Measurements from ENCODE around the gene RRN3. TPM values are rescaled to one million over a fixed set of nuclear protein-coding genes. Genes with fewer than 3 reads are reported as not detected.
"Not testable (repeated sequence)": the region's sequence is repeated elsewhere in the genome, so short reads cannot be mapped to it uniquely, and the experiment has no call there.

Gene RRN3
- total and polyA plus RNA-seq, 3 donors from 2014 or later, result 31.0 to 50.1 (median 44.3) TPM

GRCh38 chr16:15032547-15033308, 61.3 kb downstream of the RRN3 start:
- Histone ChIP-seq H3K27me3 (no peaks in the 10 kb centered on the region), H3K9me3 (no peaks in the 10 kb centered on the region), H3K27ac (no peak overlapping the region), H3K4me1 (peaks cover 8% of the 10 kb centered on the region), H3K4me3 (no peak overlapping the region), H3K36me3 (ENCODE audit: low read depth, missing control alignments) (no peaks in the 10 kb centered on the region)
- intact Hi-C loops (cut with DNase I; ENCODE audit: low total_unique reads), result no loop called here
- no peak for DNase-seq
- TF ChIP-seq CTCF (IDR thresholded peaks at IDR 0.05), result no peak
- no peak for TF ChIP-seq POLR2A (IDR thresholded peaks at IDR 0.05)
- 87 to 89% methylated on average over 13 of the region's 13 CpGs for WGBS, 2 donors

- TF ChIP-seq CTCF (IDR thresholded peaks at IDR 0.05) (no peak), POLR2A (IDR thresholded peaks at IDR 0.05) (no peak)
- Histone ChIP-seq H3K4me1 (peaks cover 8% of the 10 kb centered on the region), H3K4me3 (no peak overlapping the region), H3K27ac (no peak overlapping the region), H3K36me3 (ENCODE audit: low read depth, missing control alignments) (no peaks in the 10 kb centered on the region), H3K27me3 (no peaks in the 10 kb centered on the region), H3K9me3 (no peaks in the 10 kb centered on the region)
- intact Hi-C loops (cut with DNase I; ENCODE audit: low total_unique reads), result no loop called here
- WGBS, 2 donors, result 92 to 94% methylated on average over 8 of the region's 8 CpGs
- no peak for DNase-seq
Measured at GRCh38 chr16:15031586-15031985, 62.5 kb downstream of the RRN3 start.

GRCh38 chr16:15031179-15031578, 62.9 kb downstream of the RRN3 start:
- Histone ChIP-seq H3K9me3 (no peaks in the 10 kb centered on the region), H3K4me3 (no peak overlapping the region), H3K4me1 (peaks cover 8% of the 10 kb centered on the region), H3K27me3 (no peaks in the 10 kb centered on the region), H3K27ac (no peak overlapping the region), H3K36me3 (ENCODE audit: low read depth, missing control alignments) (no peaks in the 10 kb centered on the region)
- no peak for DNase-seq
- 90 to 100% methylated on average over 2 of the region's 2 CpGs for WGBS, 2 donors
- intact Hi-C loops (cut with DNase I; ENCODE audit: low total_unique reads), result no loop called here
- TF ChIP-seq CTCF (IDR thresholded peaks at IDR 0.05) (no peak), POLR2A (IDR thresholded peaks at IDR 0.05) (no peak)

GRCh38 chr16:15029749-15030148, 64.3 kb downstream of the RRN3 start:
- H3K27me3 ChIP-seq; H3K27ac ChIP-seq; intact Hi-C loops (cut with DNase I; ENCODE audit: low total_unique reads); H3K36me3 ChIP-seq (ENCODE audit: low read depth, missing control alignments); DNase-seq; H3K4me3 ChIP-seq; H3K9me3 ChIP-seq: not testable (repeated sequence)
- 60 to 86% methylated on average over 6 of the region's 6 CpGs for WGBS, 2 donors
- H3K4me1 ChIP-seq, result peaks cover 20% of the 10 kb centered on the region

- peak overlapping the region in 1 of 2 donors; percentile 8 for H3K27ac ChIP-seq
- peaks cover 21% of the 10 kb centered on the region for H3K4me1 ChIP-seq
- intact Hi-C loops (cut with DNase I; ENCODE audit: low total_unique reads); H3K36me3 ChIP-seq (ENCODE audit: low read depth, missing control alignments); H3K9me3 ChIP-seq; H3K4me3 ChIP-seq; H3K27me3 ChIP-seq; DNase-seq: not testable (repeated sequence)
- 79 to 81% methylated on average over 26 to 27 of the region's 27 CpGs for WGBS, 2 donors
Measured at GRCh38 chr16:15028801-15029698, 65.0 kb downstream of the RRN3 start.

GRCh38 chr16:15028345-15028715, 65.7 kb downstream of the RRN3 start:
- H3K4me1 ChIP-seq, result peaks cover 21% of the 10 kb centered on the region
- H3K36me3 ChIP-seq (ENCODE audit: low read depth, missing control alignments); H3K9me3 ChIP-seq; H3K27me3 ChIP-seq; DNase-seq; intact Hi-C loops (cut with DNase I; ENCODE audit: low total_unique reads); H3K4me3 ChIP-seq: not testable (repeated sequence)
- peak overlapping the region in 1 of 2 donors; percentile 8 for H3K27ac ChIP-seq
- WGBS, 2 donors, result 86 to 90% methylated on average over 6 of the region's 6 CpGs

GRCh38 chr16:15027503-15028344, 66.3 kb downstream of the RRN3 start:
- Histone ChIP-seq H3K27ac (peak overlapping the region in 1 of 2 donors; percentile 26), H3K4me1 (peaks cover 21% of the 10 kb centered on the region)
- H3K36me3 ChIP-seq (ENCODE audit: low read depth, missing control alignments); H3K27me3 ChIP-seq; H3K4me3 ChIP-seq; intact Hi-C loops (cut with DNase I; ENCODE audit: low total_unique reads); H3K9me3 ChIP-seq: not testable (repeated sequence)
- WGBS, 2 donors, result 73 to 78% methylated on average over 29 of the region's 29 CpGs
- peak; percentile 58 for DNase-seq

GRCh38 chr16:15027051-15027450, 67.0 kb downstream of the RRN3 start:
- DNase-seq; H3K9me3 ChIP-seq; H3K27me3 ChIP-seq; intact Hi-C loops (cut with DNase I; ENCODE audit: low total_unique reads); H3K27ac ChIP-seq; H3K36me3 ChIP-seq (ENCODE audit: low read depth, missing control alignments); H3K4me3 ChIP-seq: not testable (repeated sequence)
- WGBS, 2 donors, result 77 to 82% methylated on average over 4 to 8 of the region's 8 CpGs
- H3K4me1 ChIP-seq, result peaks cover 21% of the 10 kb centered on the region
